Endothelial cell of umbilical vein (primary cell): ENCODE results near the gene ULK4. TPM values are rescaled to one million over a fixed set of nuclear protein-coding genes. Genes with fewer than 3 reads are reported as not detected.
"Not testable (repeated sequence)": the region's sequence is repeated elsewhere in the genome, so short reads cannot be mapped to it uniquely, and the experiment has no call there.

Source experiments
- BruUV-seq: library from RNA; stranded (reverse); fragments of 400-500 nt; replicated peaks from 2 replicates; lab custom pipeline; 2021; lab: Mats Ljungman, UMichigan
- CTCF ChIA-PET: fragments of 300-600, 350-600 bp; sonication (Branson Sonifier 250); formaldehyde crosslinking; loops from one replicate; lab custom pipeline; 2021; ENCODE audit warnings: antibody characterized with exemption, inconsistent platforms; lab: Charles Lee
- POLR2A ChIA-PET: fragments of 300-600, 350-600 bp; sonication (Branson Sonifier 250); formaldehyde crosslinking; loops from one replicate; lab custom pipeline; 2021; ENCODE audit warnings: antibody characterized with exemption, inconsistent platforms; lab: Charles Lee
- DNase-seq: peaks from one replicate; pipeline ENCODE4 v3.0.0-alpha.2; 2011; ENCODE audit warnings: low read depth, low spot score
- FAIRE-seq: peaks from 2 replicates; lab custom pipeline; 2011; peaks lifted over from hg19 to GRCh38; lab: Jason Lieb, UNC
- H2AFZ ChIP-seq: 2 replicates; pipeline ENCODE4 v1.6.0; 2012; ENCODE audit warnings: low read depth, low read length, control low read depth, inconsistent platforms
- H3K27ac ChIP-seq: 2 replicates; pipeline ENCODE4 v1.5.1; 2011; ENCODE audit warnings: low read depth, mild to moderate bottlenecking, control low read depth, low read length, moderate library complexity; ENCODE audit not compliant: insufficient read depth
- H3K27me3 ChIP-seq, 2 experiments: 2 replicates each; pipeline versions ENCODE4 v1.6.0 to v1.6.1; 2011; ENCODE audit warnings: low read length in 2 of 2, mixed read lengths in 1 of 2; ENCODE audit not compliant: control insufficient read depth in 2 of 2, insufficient read depth in 2 of 2
- H3K36me3 ChIP-seq, 2 experiments: 2 replicates in 1 of 2; 3 replicates in 1 of 2; pipeline ENCODE4 v1.5.1; 2011; ENCODE audit warnings: low read length in 2 of 2, mild to moderate bottlenecking in 1 of 2, moderate library complexity in 1 of 2; ENCODE audit not compliant: control insufficient read depth in 2 of 2, insufficient read depth in 2 of 2; ENCODE audit errors: extremely low read depth in 1 of 2
- H3K4me1 ChIP-seq: 3 replicates; pipeline ENCODE4 v1.5.1; 2011; ENCODE audit warnings: mild to moderate bottlenecking, low read length; ENCODE audit not compliant: control insufficient read depth, insufficient read depth; ENCODE audit errors: extremely low read depth
- H3K4me2 ChIP-seq: 2 replicates; pipeline ENCODE4 v1.6.1; 2011; ENCODE audit warnings: low read length, control low read depth, mixed read lengths; ENCODE audit not compliant: insufficient read depth
- H3K4me3 ChIP-seq, 3 experiments: fragments of 200-600 bp in 1 of 3; sonication (generic), shearing (Covaris generic) in 1 of 3; replicated peaks in 1 of 3; 2 replicates each; pipeline ENCODE4 v1.5.1; 2011 to 2016; ENCODE audit warnings: control low read depth in 3 of 3, low read length in 3 of 3, mild to moderate bottlenecking in 2 of 3, inconsistent platforms in 1 of 3, low read depth in 1 of 3, moderate library complexity in 1 of 3; ENCODE audit not compliant: insufficient read depth in 1 of 3
- H3K79me2 ChIP-seq: 2 replicates; pipeline ENCODE4 v1.6.0; 2012; ENCODE audit warnings: low read length, inconsistent platforms; ENCODE audit not compliant: control insufficient read depth, insufficient read depth
- H3K9ac ChIP-seq: replicated peaks from 2 replicates; pipeline ENCODE3; 2011; ENCODE audit warnings: low read length, control low read depth; ENCODE audit not compliant: insufficient read depth; ENCODE audit errors: extremely low read depth
- H3K9me1 ChIP-seq: replicated peaks from 3 replicates; pipeline ENCODE4 v1.6.0; 2011; ENCODE audit warnings: mild to moderate bottlenecking, low read length; ENCODE audit not compliant: control insufficient read depth, insufficient read depth; ENCODE audit errors: extremely low read depth
- H3K9me3 ChIP-seq: replicated peaks from 2 replicates; pipeline ENCODE4 v1.5.1; 2012; ENCODE audit warnings: low read length, inconsistent platforms; ENCODE audit not compliant: control insufficient read depth, insufficient read depth
- H4K20me1 ChIP-seq: replicated peaks from 2 replicates; pipeline ENCODE3; 2011; ENCODE audit warnings: mild to moderate bottlenecking, low read length; ENCODE audit not compliant: control insufficient read depth, insufficient read depth; ENCODE audit errors: extremely low read depth
- CTCF ChIP-seq, 2 donors: IDR thresholded peaks; 1 replicate in 1 of 2; 2 replicates in 1 of 2; pipeline ENCODE4 v1.5.1; 2011; ENCODE audit warnings: low read length in 2 of 2, mild to moderate bottlenecking in 2 of 2, moderate library complexity in 2 of 2, control low read depth in 1 of 2, inconsistent platforms in 1 of 2, low read depth in 1 of 2; ENCODE audit not compliant: insufficient read depth in 1 of 2; ENCODE audit errors: extremely low read depth in 1 of 2
- EZH2 ChIP-seq: IDR thresholded peaks from 2 replicates; pipeline ENCODE4 v1.6.1; 2012; ENCODE audit warnings: borderline replicate concordance, low read depth, mild to moderate bottlenecking, moderate library complexity, low read length, inconsistent platforms; ENCODE audit not compliant: severe bottlenecking
- FOS ChIP-seq: IDR thresholded peaks from 2 replicates; pipeline ENCODE4 v1.6.1; 2011; ENCODE audit warnings: mild to moderate bottlenecking, low read length, moderate library complexity, borderline replicate concordance; ENCODE audit not compliant: insufficient read depth
- GATA2 ChIP-seq: IDR thresholded peaks from 2 replicates; pipeline ENCODE4 v1.7.0; 2011; ENCODE audit warnings: low read depth, mild to moderate bottlenecking, moderate library complexity, mixed read lengths, low read length; ENCODE audit not compliant: insufficient read length, insufficient read depth
- JUN ChIP-seq: IDR thresholded peaks from 2 replicates; pipeline ENCODE4 v1.6.1; 2011; ENCODE audit warnings: borderline replicate concordance, low read depth; ENCODE audit not compliant: insufficient read length, insufficient read depth
- MAX ChIP-seq: IDR thresholded peaks from 2 replicates; pipeline ENCODE4 v1.6.1; 2011; ENCODE audit not compliant: insufficient read depth, insufficient read length
- MYC ChIP-seq: IDR thresholded peaks from one replicate; pipeline ENCODE4 v1.6.1; 2011; ENCODE audit warnings: mild to moderate bottlenecking, low read depth, low read length
- POLR2A ChIP-seq: IDR thresholded peaks from 2 replicates; pipeline ENCODE4 v1.6.1; 2012; ENCODE audit warnings: low read depth, mild to moderate bottlenecking, control low read depth, low read length
- POLR2AphosphoS5 ChIP-seq: IDR thresholded peaks from 2 replicates; pipeline ENCODE4 v1.6.1; 2012; ENCODE audit warnings: low read depth, mild to moderate bottlenecking, control low read depth, low read length, moderate library complexity; ENCODE audit not compliant: insufficient read depth
- dilution Hi-C: fragments of 300-500 bp; cut with MboI; formaldehyde crosslinking; loops from one replicate; pipeline ENCODE4 v1.15.0; 2019; ENCODE audit warnings: low sequenced_read_pairs; ENCODE audit not compliant: extremely low pct_ligation_motif_present
- intact Hi-C: fragments of 100-400 bp; cut with micrococcal nuclease; formaldehyde crosslinking; loops from one replicate; pipeline ENCODE4 v1.10.0; 2022
- polyA plus RNA-seq, 4 experiments: library from polyadenylated mRNA; depleted of rRNA in 3 of 4; stranded (reverse) in 3 of 4; unstranded in 1 of 4; fragments of >200 nt; gene quantifications; 2 replicates each; pipeline versions ENCODE4 v1.2.1 to v1.2.3, GENCODE V29; 2011 to 2012; ENCODE audit warnings: missing spikeins in 1 of 4
- total RNA-seq: library from RNA; stranded (reverse); gene quantifications from 2 replicates; pipeline ENCODE4 v1.2.3, GENCODE V29; 2021

ULK4 gene
- total and polyA plus RNA-seq, 2 donors (not counting 3 experiments of a cell fraction or from before 2014, with no cell fraction given) = 3.3 to 16.0 TPM

GRCh38 chr3:41565003-41565402, 396.9 kb downstream of the ULK4 start:
- Histone ChIP-seq H3K9ac (no peak overlapping the region), H3K79me2 (no peaks in the 10 kb centered on the region), H3K27ac (no peak overlapping the region), H2AFZ (no peak overlapping the region), H3K4me2 (no peak overlapping the region), H3K27me3 (no peaks in the 10 kb centered on the region), H4K20me1 (no peaks in the 10 kb centered on the region), H3K9me3 (no peaks in the 10 kb centered on the region), H3K9me1 (no peaks in the 10 kb centered on the region), H3K4me3 (no peak overlapping the region), H3K36me3 (no peaks in the 10 kb centered on the region), H3K4me1 (no peaks in the 10 kb centered on the region)
- intact Hi-C loops = no loop called here
- dilution Hi-C loops = no loop called here
- DNase-seq = no peak
- TF ChIP-seq JUN (no peak), GATA2 (no peak), EZH2 (no peak), MAX (no peak), FOS (no peak), MYC (no peak), POLR2AphosphoS5 (no peak), POLR2A (no peak), CTCF (IDR thresholded peaks at IDR 0.05; ENCODE audit: extremely low read depth in 1 of 2, insufficient read depth in 1 of 2, low read depth in 1 of 2, low read length in 2 of 2) (no peak)
- ChIA-PET CTCF (no interaction called here), POLR2A (no interaction called here)
- no TSS peak for BruUV-seq
- no peak for FAIRE-seq

- intact Hi-C loops, H3K27ac ChIP-seq, POLR2A ChIA-PET, DNase-seq, BruUV-seq, H3K4me2 ChIP-seq, H3K4me1 ChIP-seq, FAIRE-seq, dilution Hi-C loops, H3K36me3 ChIP-seq, H3K9ac ChIP-seq, H4K20me1 ChIP-seq, H3K79me2 ChIP-seq, H3K9me1 ChIP-seq, H2AFZ ChIP-seq, H3K27me3 ChIP-seq, H3K4me3 ChIP-seq, H3K9me3 ChIP-seq: not testable (repeated sequence)
- CTCF ChIA-PET = interaction anchor here (0.6 kb wide), 1 partner anchor 1126 kb away, joined by 3 read pairs; no protein-coding TSS in a partner anchor
Measured at GRCh38 chr3:41556245-41556644, 405.7 kb downstream of the ULK4 start.
